Fibroblast of lung (primary cell): Measurements from ENCODE around the gene RUFY3.
"Not testable (repeated sequence)": the region's sequence is repeated elsewhere in the genome, so short reads cannot be mapped to it uniquely, and the experiment has no call there.

Experiments used
- CTCF ChIP-seq, 2 donors: IDR thresholded peaks in 1 of 2; conservative IDR thresholded peaks in 1 of 2; 1 replicate in 1 of 2; 2 replicates in 1 of 2; pipeline ENCODE4 v1.5.1; 2011 to 2012; ENCODE audit warnings: low read length in 2 of 2, control low read depth in 1 of 2, inconsistent platforms in 1 of 2, low read depth in 1 of 2, mild to moderate bottlenecking in 1 of 2
- EZH2 ChIP-seq: IDR thresholded peaks from 2 replicates; pipeline ENCODE4 v1.5.1; 2012; ENCODE audit warnings: low read length, control low read depth, mild to moderate bottlenecking; ENCODE audit errors: missing control alignments

DNA sequence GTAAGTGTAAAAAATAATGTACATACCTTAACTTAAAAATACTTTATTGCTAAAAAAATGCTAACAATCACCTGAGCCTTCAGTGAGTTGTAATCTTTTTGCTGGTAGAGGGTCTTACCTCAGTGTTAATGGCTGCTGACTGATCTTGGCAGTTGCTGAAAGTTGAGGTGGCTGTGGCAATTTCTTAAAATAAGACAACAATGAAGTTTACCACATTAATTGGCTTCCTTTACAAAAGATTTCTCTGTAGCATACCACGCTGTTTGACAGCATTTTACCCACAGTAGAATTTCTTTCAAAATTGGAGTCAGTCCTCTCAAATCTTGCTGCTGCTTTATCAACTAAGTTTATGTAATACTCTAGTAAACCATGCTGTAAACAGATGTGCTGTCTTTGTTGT, 47.6 kb downstream of the RUFY3 start:
- TF ChIP-seq CTCF (conservative IDR thresholded peaks at IDR 0.05 in 1 of 2, IDR thresholded peaks at IDR 0.05 in 1 of 2; ENCODE audit: low read depth in 1 of 2, low read length in 2 of 2); EZH2: not testable (repeated sequence)
